Tibial nerve (tissue), 4 donors: ENCODE measurements around the gene STH. TPM values are rescaled to one million over a fixed set of nuclear protein-coding genes. Genes with fewer than 3 reads are reported as not detected.

Source experiments
- DNase-seq, 2 donors: peaks; one replicate each; pipeline ENCODE4 v3.0.0-alpha.2; 2019; ENCODE audit warnings: low spot score in 2 of 2
- H3K27ac ChIP-seq, 4 donors: fragments of 200-600 bp; sonication (generic) in 3 of 4; one replicate each; pipeline ENCODE4 v1.5.1; 2017 to 2019; ENCODE audit warnings: mild to moderate bottlenecking in 1 of 4
- H3K27me3 ChIP-seq, 2 donors: fragments of 200-600 bp; sonication (generic) in 1 of 2; one replicate each; pipeline versions ENCODE4 v1.5.1 to v1.6.0; 2017 to 2019
- H3K36me3 ChIP-seq, 3 donors: fragments of 200-600 bp; sonication (generic); one replicate each; pipeline ENCODE4 v1.5.1; 2018 to 2019
- H3K4me1 ChIP-seq, 4 donors: fragments of 200-600 bp; sonication (generic) in 3 of 4; one replicate each; pipeline ENCODE4 v1.5.1; 2017 to 2019
- H3K4me3 ChIP-seq, 4 donors: fragments of 200-600 bp; sonication (generic) in 3 of 4; one replicate each; pipeline ENCODE4 v1.5.1; 2017 to 2019; ENCODE audit warnings: mild to moderate bottlenecking in 1 of 4, moderate library complexity in 1 of 4
- H3K9me3 ChIP-seq, 4 donors: fragments of 200-600 bp; sonication (generic) in 3 of 4; one replicate each; pipeline ENCODE4 v1.5.1; 2017 to 2019
- EP300 ChIP-seq, 2 donors: sonication (generic); formaldehyde crosslinking; IDR thresholded peaks; one replicate each; pipeline ENCODE4 v1.6.1; 2017; ENCODE audit warnings: antibody characterized with exemption in 2 of 2, mild to moderate bottlenecking in 1 of 2
- POLR2A ChIP-seq, 2 donors: fragments of 450-650 bp; IDR thresholded peaks; one replicate each; pipeline ENCODE4 v1.6.1; 2017; ENCODE audit warnings: antibody characterized with exemption in 2 of 2, mild to moderate bottlenecking in 2 of 2, moderate library complexity in 2 of 2
- WGBS, 2 donors: methylation state at CpG; one replicate each; pipeline ENCODE4 v1.1.5; 2018; 5-methylcytosine and 5-hydroxymethylcytosine counted together
- total RNA-seq, 4 donors: library from RNA; depleted of rRNA; stranded (reverse); fragments of >200 nt; gene quantifications; one replicate each; pipeline ENCODE4 v1.1.0, GENCODE V29; 2016
- TF ChIP-seq, protein P1 (sequence below), 5 experiments: fragments of 200-600 bp in 3 of 5; fragments of 450-650 bp in 2 of 5; sonication (generic) in 3 of 5; IDR thresholded peaks; one replicate each; pipeline ENCODE4 v1.5.1; 2016 to 2019; ENCODE audit warnings: antibody characterized with exemption in 5 of 5, mild to moderate bottlenecking in 3 of 5, moderate library complexity in 2 of 5

Gene STH
- total RNA-seq, 4 donors from 2014 or later = not detected

DNA sequence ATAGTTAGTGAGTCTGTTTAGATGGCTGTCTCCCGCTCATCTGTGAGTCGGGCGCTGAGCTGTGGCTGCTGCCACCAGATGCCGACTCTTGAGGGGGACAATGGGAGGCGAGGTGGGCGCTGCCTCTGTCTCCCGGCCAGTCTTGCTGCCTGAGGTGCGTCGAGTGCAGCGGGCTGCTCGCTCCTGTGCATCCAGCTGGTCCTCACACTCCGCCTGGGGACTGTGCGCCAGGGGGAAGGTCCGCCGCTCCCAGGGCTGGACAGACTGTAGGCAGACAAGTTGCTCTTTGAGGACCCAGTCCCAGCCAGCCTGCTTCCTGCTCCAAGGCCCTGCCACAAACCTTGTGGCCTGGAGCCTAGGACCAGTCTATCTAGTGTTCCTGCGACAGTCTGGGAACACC is 32.4 kb downstream of the STH start:
- Histone ChIP-seq H3K4me3 (no peak overlapping the region), H3K36me3 (peaks cover 7 to 95% (median 38%) of the 10 kb centered on the region in 3 donors), H3K9me3 (no peaks in the 10 kb centered on the region), H3K27ac (no peak overlapping the region), H3K4me1 (peaks cover 0 to 14% (median 0%) of the 10 kb centered on the region in 4 donors), H3K27me3 (no peaks in the 10 kb centered on the region)
- WGBS, 2 donors = 90 to 94% methylated on average over 16 of the region's 16 CpGs
- no peak for TF ChIP-seq EP300 (IDR thresholded peaks at IDR 0.05)
- TF ChIP-seq, protein P1, sequence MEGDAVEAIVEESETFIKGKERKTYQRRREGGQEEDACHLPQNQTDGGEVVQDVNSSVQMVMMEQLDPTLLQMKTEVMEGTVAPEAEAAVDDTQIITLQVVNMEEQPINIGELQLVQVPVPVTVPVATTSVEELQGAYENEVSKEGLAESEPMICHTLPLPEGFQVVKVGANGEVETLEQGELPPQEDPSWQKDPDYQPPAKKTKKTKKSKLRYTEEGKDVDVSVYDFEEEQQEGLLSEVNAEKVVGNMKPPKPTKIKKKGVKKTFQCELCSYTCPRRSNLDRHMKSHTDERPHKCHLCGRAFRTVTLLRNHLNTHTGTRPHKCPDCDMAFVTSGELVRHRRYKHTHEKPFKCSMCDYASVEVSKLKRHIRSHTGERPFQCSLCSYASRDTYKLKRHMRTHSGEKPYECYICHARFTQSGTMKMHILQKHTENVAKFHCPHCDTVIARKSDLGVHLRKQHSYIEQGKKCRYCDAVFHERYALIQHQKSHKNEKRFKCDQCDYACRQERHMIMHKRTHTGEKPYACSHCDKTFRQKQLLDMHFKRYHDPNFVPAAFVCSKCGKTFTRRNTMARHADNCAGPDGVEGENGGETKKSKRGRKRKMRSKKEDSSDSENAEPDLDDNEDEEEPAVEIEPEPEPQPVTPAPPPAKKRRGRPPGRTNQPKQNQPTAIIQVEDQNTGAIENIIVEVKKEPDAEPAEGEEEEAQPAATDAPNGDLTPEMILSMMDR (IDR thresholded peaks at IDR 0.05) = no peak
- TF ChIP-seq POLR2A (IDR thresholded peaks at IDR 0.05) = no peak
- DNase-seq = no peak

- peaks cover 7 to 95% (median 38%) of the 10 kb centered on the region in 3 donors for H3K36me3 ChIP-seq
- peaks cover 0 to 14% (median 0%) of the 10 kb centered on the region in 4 donors for H3K4me1 ChIP-seq
- TF ChIP-seq POLR2A (IDR thresholded peaks at IDR 0.05) (no peak), EP300 (IDR thresholded peaks at IDR 0.05) (no peak)
- TF ChIP-seq, protein P1 (IDR thresholded peaks at IDR 0.05) = no peak
- no peaks in the 10 kb centered on the region for H3K27me3 ChIP-seq
- no peak for DNase-seq
- 69 to 89% methylated on average over 8 of the region's 8 CpGs for WGBS, 2 donors
- H3K27ac ChIP-seq = no peak overlapping the region
- H3K4me3 ChIP-seq = no peak overlapping the region
- no peaks in the 10 kb centered on the region for H3K9me3 ChIP-seq
Observed at GRCh38 chr17:46031920-46032319, 32.9 kb downstream of the STH start.

- no peak for TF ChIP-seq POLR2A (IDR thresholded peaks at IDR 0.05)
- no peak for TF ChIP-seq EP300 (IDR thresholded peaks at IDR 0.05)
- TF ChIP-seq, protein P1 (IDR thresholded peaks at IDR 0.05) = no peak
- 92 to 96% methylated on average over 11 of the region's 11 CpGs for WGBS, 2 donors
- no peak for DNase-seq
- Histone ChIP-seq H3K4me1 (peaks cover 0 to 4% (median 0%) of the 10 kb centered on the region in 4 donors), H3K9me3 (no peaks in the 10 kb centered on the region), H3K36me3 (peaks cover 7 to 95% (median 48%) of the 10 kb centered on the region in 3 donors), H3K4me3 (no peak overlapping the region), H3K27me3 (no peaks in the 10 kb centered on the region), H3K27ac (no peak overlapping the region)
Observed at GRCh38 chr17:46032909-46033308, 33.9 kb downstream of the STH start.

- Histone ChIP-seq H3K4me3 (no peak overlapping the region), H3K27ac (no peak overlapping the region), H3K27me3 (no peaks in the 10 kb centered on the region), H3K36me3 (peaks cover 7 to 97% (median 52%) of the 10 kb centered on the region in 3 donors), H3K9me3 (no peaks in the 10 kb centered on the region), H3K4me1 (peaks cover 0 to 1% (median 0%) of the 10 kb centered on the region in 4 donors)
- TF ChIP-seq, protein P1 (IDR thresholded peaks at IDR 0.05) = no peak
- TF ChIP-seq EP300 (IDR thresholded peaks at IDR 0.05) = no peak
- TF ChIP-seq POLR2A (IDR thresholded peaks at IDR 0.05) = no peak
- no peak for DNase-seq
- 90 to 92% methylated on average over 3 of the region's 3 CpGs for WGBS, 2 donors
Observed at GRCh38 chr17:46033392-46033791, 34.3 kb downstream of the STH start.

DNA sequence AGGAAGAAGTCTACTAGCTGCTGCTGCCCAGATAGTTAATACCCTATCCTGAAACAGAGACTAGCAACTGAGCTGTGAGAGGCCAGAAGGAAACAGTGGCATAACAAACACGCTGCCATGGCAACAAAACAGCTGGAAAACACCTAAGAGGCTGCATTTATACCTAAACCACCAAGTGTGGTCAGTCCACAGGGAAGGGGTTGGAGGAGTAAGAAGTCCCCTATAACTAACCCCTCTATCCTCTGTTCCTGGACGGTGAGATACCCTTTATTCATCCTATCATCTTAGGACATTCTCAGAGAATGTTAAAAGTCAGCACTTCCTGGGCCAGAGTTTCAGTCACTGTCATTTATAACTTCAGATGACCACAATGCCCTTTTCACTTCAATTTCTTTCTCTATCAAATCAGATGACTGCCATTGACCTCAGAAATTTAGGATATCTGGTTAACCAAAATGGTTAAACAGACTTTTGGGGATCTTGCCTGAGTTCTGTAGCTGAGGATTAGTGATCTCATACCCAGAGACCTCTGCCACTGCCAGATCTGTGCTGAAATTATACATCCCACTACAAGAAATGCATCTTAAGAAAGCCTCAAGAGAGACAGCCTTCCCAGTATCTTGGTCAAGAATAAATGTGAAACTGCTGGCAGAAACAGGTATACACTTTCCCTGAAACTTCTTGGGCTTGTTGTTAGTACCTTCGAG is 36.2 kb downstream of the STH start:
- Histone ChIP-seq H3K27ac (no peak overlapping the region), H3K4me1 (peaks cover 0 to 9% (median 0%) of the 10 kb centered on the region in 4 donors), H3K36me3 (peaks cover 7 to 98% (median 57%) of the 10 kb centered on the region in 3 donors), H3K4me3 (no peak overlapping the region), H3K27me3 (no peaks in the 10 kb centered on the region), H3K9me3 (no peaks in the 10 kb centered on the region)
- DNase-seq = no peak
- TF ChIP-seq, protein P1 (IDR thresholded peaks at IDR 0.05) = no peak
- TF ChIP-seq POLR2A (IDR thresholded peaks at IDR 0.05) (no peak), EP300 (IDR thresholded peaks at IDR 0.05) (no peak)
- WGBS, 2 donors = 85% methylated on average over 3 of the region's 3 CpGs
